Left lung (tissue), 10 donors: ENCODE results near the gene PMIS2. TPM values are rescaled to one million over a fixed set of nuclear protein-coding genes. Genes with fewer than 3 reads are reported as not detected.

Experiments used
- ATAC-seq: fragments of 200-7000 bp; cut with Tn5 transposase; one replicate; pipeline ENCODE4 v1.9.1; 2020; ENCODE audit warnings: moderate library complexity
- DNase-seq, 4 donors: peaks; one replicate each; pipeline ENCODE4 v3.0.0-alpha.2; 2013 to 2020
- H3K27ac ChIP-seq, 2 donors: fragments of 200-600 bp; sonication (generic) in 1 of 2; one replicate each; pipeline versions ENCODE4 v1.5.0 to v1.8.0; 2020 to 2021
- H3K27me3 ChIP-seq, 2 donors: fragments of 200-600 bp; sonication (generic) in 1 of 2; one replicate each; pipeline versions ENCODE4 v1.5.0 to v1.8.0; 2020 to 2021
- H3K36me3 ChIP-seq, 2 donors: fragments of 200-600 bp; sonication (generic) in 1 of 2; one replicate each; pipeline versions ENCODE4 v1.5.0 to v1.8.0; 2020 to 2021
- H3K4me1 ChIP-seq, 2 donors: fragments of 200-600 bp; one replicate each; pipeline ENCODE4 v1.8.0; 2021
- H3K4me3 ChIP-seq, 2 donors: fragments of 200-600 bp; sonication (generic) in 1 of 2; one replicate each; pipeline versions ENCODE4 v1.5.0 to v1.8.0; 2020 to 2021; ENCODE audit warnings: mild to moderate bottlenecking in 1 of 2
- H3K9me3 ChIP-seq, 2 donors: fragments of 200-600 bp; sonication (generic) in 1 of 2; one replicate each; pipeline versions ENCODE4 v1.5.0 to v1.8.0; 2020 to 2021
- intact Hi-C, 2 donors: fragments of 100-400 bp; cut with DNase I; formaldehyde crosslinking; loops; one replicate each; pipeline versions ENCODE4 v1.11.2 to v1.14.2; 2022
- polyA plus RNA-seq, 6 donors: library from polyadenylated mRNA; unstranded; fragments of 120-200 nt; gene quantifications; one replicate each; pipeline ENCODE4 v1.2.1, GENCODE V29; 2013; ENCODE audit not compliant: insufficient read length in 6 of 6
- total RNA-seq, 2 donors: library from RNA; stranded (reverse); fragmentation: NEBNext Ultra II Directional; extraction: Animal tissue kit (Norgen Biotek cat#: 25700); gene quantifications; one replicate each; pipeline ENCODE4 v1.2.1, GENCODE V29; 2021
- TF ChIP-seq, protein P1 (sequence below), 2 donors: fragments of 200-600 bp; sonication (generic) in 1 of 2; IDR thresholded peaks; one replicate each; pipeline versions ENCODE4 v1.5.0 to v1.8.0; 2021; ENCODE audit warnings: antibody characterized with exemption in 2 of 2
- donor health status: DM: no; HTN: yes; CAD: no.
- donor health status: DM: no; HTN: no; CAD: no.

Gene PMIS2
- total and polyA plus RNA-seq, 8 donors = not detected

GRCh38 chr19:35552534-35553384, 33.2 kb upstream of the PMIS2 start:
- ATAC-seq = no peak
- DNase-seq = peak in 1 of 4 donors; percentile 50
- Histone ChIP-seq H3K4me3 (no peak overlapping the region), H3K4me1 (no peaks in the 10 kb centered on the region), H3K36me3 (peaks cover 0 to 13% of the 10 kb centered on the region in 2 donors), H3K27ac (no peak overlapping the region), H3K9me3 (no peaks in the 10 kb centered on the region), H3K27me3 (peaks cover 0 to 24% of the 10 kb centered on the region in 2 donors)
- intact Hi-C loops = no loop called here
- TF ChIP-seq, protein P1, sequence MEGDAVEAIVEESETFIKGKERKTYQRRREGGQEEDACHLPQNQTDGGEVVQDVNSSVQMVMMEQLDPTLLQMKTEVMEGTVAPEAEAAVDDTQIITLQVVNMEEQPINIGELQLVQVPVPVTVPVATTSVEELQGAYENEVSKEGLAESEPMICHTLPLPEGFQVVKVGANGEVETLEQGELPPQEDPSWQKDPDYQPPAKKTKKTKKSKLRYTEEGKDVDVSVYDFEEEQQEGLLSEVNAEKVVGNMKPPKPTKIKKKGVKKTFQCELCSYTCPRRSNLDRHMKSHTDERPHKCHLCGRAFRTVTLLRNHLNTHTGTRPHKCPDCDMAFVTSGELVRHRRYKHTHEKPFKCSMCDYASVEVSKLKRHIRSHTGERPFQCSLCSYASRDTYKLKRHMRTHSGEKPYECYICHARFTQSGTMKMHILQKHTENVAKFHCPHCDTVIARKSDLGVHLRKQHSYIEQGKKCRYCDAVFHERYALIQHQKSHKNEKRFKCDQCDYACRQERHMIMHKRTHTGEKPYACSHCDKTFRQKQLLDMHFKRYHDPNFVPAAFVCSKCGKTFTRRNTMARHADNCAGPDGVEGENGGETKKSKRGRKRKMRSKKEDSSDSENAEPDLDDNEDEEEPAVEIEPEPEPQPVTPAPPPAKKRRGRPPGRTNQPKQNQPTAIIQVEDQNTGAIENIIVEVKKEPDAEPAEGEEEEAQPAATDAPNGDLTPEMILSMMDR (IDR thresholded peaks at IDR 0.05) = no peak

DNA sequence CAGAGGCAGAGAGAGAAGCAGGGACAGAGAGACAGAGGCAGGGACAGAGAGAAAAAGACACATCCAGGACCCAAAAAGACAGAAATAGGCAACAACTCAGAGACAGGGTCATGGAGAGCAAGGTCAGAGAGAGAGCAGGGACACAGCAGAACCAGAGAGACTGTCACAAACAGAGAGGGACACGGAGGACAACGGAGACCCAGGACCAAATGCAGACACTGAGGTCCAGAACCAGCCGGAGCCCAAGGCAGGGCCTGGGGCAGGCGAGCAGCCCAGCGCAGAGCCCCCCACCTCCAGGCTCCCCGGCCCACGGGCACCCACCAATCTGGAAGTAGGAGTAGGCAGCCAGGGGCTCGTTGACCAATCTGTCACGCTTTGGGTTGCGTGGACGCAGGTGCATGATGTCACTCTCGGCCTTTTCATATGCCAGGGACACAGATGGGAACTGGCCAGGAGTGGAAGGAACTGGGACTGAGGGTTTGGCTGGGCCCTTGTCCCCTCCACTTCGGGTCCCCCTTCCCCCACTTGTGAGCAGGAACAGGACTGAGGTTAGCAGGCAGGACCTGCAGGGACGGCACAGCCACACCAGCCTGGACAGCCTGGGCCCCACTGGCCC, 32.5 kb upstream of the PMIS2 start:
- Histone ChIP-seq H3K27ac (no peak overlapping the region), H3K27me3 (peaks cover 5 to 31% of the 10 kb centered on the region in 2 donors), H3K4me3 (no peak overlapping the region), H3K9me3 (no peaks in the 10 kb centered on the region), H3K4me1 (peaks cover 0 to 6% of the 10 kb centered on the region in 2 donors), H3K36me3 (peaks cover 0 to 9% of the 10 kb centered on the region in 2 donors)
- TF ChIP-seq, protein P1 (IDR thresholded peaks at IDR 0.05) = no peak
- intact Hi-C loops = no loop called here
- DNase-seq (no peak), ATAC-seq (no peak)

DNA sequence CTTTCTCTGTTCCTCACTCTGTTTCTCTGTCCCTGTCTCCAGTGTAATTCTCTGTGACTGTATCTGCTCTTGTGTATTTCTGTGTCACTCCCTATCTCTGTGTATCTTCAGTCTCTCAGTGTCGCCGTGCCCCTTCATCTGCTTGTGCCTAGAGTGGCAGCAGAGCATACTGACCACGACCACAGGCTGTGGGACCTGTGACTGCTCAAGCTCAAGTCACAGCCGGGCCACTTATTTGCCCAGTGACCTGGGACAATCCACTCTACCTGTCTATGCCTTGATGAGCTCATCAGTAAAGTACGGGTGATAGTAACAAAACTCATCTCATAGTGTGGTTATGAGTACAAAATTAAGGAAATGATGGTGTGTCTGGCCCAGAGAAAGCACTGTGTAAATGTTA, 31.9 kb upstream of the PMIS2 start:
- Histone ChIP-seq H3K27me3 (peaks cover 11 to 37% of the 10 kb centered on the region in 2 donors), H3K4me1 (peaks cover 0 to 8% of the 10 kb centered on the region in 2 donors), H3K9me3 (no peaks in the 10 kb centered on the region), H3K36me3 (peaks cover 0 to 9% of the 10 kb centered on the region in 2 donors), H3K27ac (no peak overlapping the region), H3K4me3 (no peak overlapping the region)
- ATAC-seq (no peak), DNase-seq (no peak)
- intact Hi-C loops = no loop called here
- TF ChIP-seq, protein P1 (IDR thresholded peaks at IDR 0.05) = no peak

DNA sequence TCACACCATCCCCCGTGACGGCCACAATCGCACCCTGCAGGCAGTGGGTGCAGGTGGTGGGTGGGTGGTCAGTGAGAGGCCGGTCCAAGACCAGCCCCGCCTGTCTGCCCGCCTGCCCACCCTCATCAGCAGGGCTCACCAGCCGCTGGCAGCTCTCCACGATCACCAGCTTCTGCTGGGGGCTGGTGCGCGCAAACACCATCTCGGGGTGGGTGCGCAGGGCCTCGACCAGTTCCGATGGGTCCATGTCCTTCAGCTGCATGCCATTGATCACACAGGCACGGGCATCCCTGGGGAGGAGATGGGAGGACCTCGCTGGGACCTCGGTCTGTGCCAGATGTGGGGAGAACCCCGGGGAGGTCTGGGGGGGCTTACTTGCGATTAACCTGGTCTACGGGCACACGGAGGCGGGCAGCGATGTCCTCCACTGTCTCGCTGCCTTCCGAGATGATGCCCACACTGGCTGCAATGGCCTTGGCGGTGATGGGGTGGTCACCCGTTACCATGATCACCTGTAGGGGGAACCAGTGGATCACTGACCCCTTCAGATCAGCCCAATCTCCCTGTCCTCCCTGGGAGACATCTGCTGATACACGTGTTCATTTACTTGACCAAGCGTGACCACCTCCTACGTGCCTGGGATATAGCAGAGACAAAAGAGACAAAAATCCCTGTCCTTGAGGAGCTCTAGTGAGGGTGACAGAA, 30.5 kb upstream of the PMIS2 start:
- peaks cover 0 to 8% of the 10 kb centered on the region in 2 donors for H3K4me1 ChIP-seq
- TF ChIP-seq, protein P1 (IDR thresholded peaks at IDR 0.05) = no peak
- no peak overlapping the region for H3K27ac ChIP-seq
- H3K27me3 ChIP-seq = peaks cover 13 to 50% of the 10 kb centered on the region in 2 donors
- DNase-seq = no peak
- no peak for ATAC-seq
- intact Hi-C loops = no loop called here
- no peak overlapping the region for H3K4me3 ChIP-seq
- H3K36me3 ChIP-seq = peaks cover 0 to 9% of the 10 kb centered on the region in 2 donors
- H3K9me3 ChIP-seq = no peaks in the 10 kb centered on the region
